Pancreas (tissue), 10 donors: ENCODE data around the gene BUD13. TPM values are rescaled to one million over a fixed set of nuclear protein-coding genes. Genes with fewer than 3 reads are reported as not detected.
A peak's percentile ranks its signal among the peaks of the same experiment; 100 is the strongest.

Source experiments
- ATAC-seq, 4 donors: fragments of 200-7000 bp; cut with Tn5 transposase; one replicate each; pipeline versions ENCODE4 v1.8.0 to v1.9.1; 2020; ENCODE audit warnings: mild to moderate bottlenecking in 4 of 4, moderate library complexity in 4 of 4
- DNase-seq, 6 donors: peaks; one replicate each; pipeline ENCODE4 v3.0.0-alpha.2; 2020
- FAIRE-seq: peaks from 2 replicates; lab custom pipeline; 2012; peaks lifted over from hg19 to GRCh38; lab: Jason Lieb, UNC
- H3K27ac ChIP-seq, 4 donors: fragments of 200-600 bp; sonication (generic); 1 replicate in 3 of 4; 2 replicates in 1 of 4; pipeline versions ENCODE4 v1.5.0 to v1.8.0; 2020
- H3K27me3 ChIP-seq, 4 donors: fragments of 200-600 bp; one replicate each; pipeline ENCODE4 v1.8.0; 2021
- H3K36me3 ChIP-seq, 3 donors: fragments of 200-600 bp; sonication (generic) in 1 of 3; one replicate each; pipeline versions ENCODE4 v1.5.0 to v1.8.0; 2020 to 2021
- H3K4me1 ChIP-seq, 3 donors: fragments of 200-600 bp; one replicate each; pipeline ENCODE4 v1.8.0; 2021
- H3K4me3 ChIP-seq, 4 donors: fragments of 200-600 bp; sonication (generic) in 2 of 4; one replicate each; pipeline versions ENCODE4 v1.5.0 to v1.8.0; 2020 to 2021
- H3K9me3 ChIP-seq, 4 donors: fragments of 200-600 bp; one replicate each; pipeline ENCODE4 v1.8.0; 2021
- CTCF ChIP-seq, 4 donors: fragments of 200-600 bp; sonication (generic) in 3 of 4; IDR thresholded peaks; one replicate each; pipeline versions ENCODE4 v1.5.0 to v1.8.0; 2021; ENCODE audit warnings: antibody characterized with exemption in 4 of 4
- WGBS, 2 donors: extraction: QIAGEN DNeasy Blood & Tissue Kit; methylation state at CpG; one replicate each; pipeline ENCODE4 v1.1.7; 2013; 5-methylcytosine and 5-hydroxymethylcytosine counted together
- intact Hi-C, 3 donors: fragments of 100-400 bp; cut with DNase I; formaldehyde crosslinking; loops; one replicate each; pipeline versions ENCODE4 v1.11.1 to v1.14.2; 2022
- polyA plus RNA-seq, 2 donors: library from polyadenylated mRNA; stranded (reverse); fragments of 200-250 nt; gene quantifications; one replicate each; pipeline ENCODE4 v1.2.3, GENCODE V29; 2013
- total RNA-seq, 6 donors: library from RNA; stranded (reverse); fragmentation: NEBNext Ultra II Directional in 4 of 6; extraction: Animal tissue kit (Norgen Biotek cat#: 25700) in 4 of 6; gene quantifications; one replicate each; pipeline versions ENCODE4 v1.2.1 to v1.2.4, GENCODE V29; 2021 to 2023
- donor health status: healthy with polysubstance abuse.
- donor health status: DM: no; HTN: no; CAD: no; lungs with moderate emphysema.
- donor health status: DM: no; HTN: no; CAD: no.
- donor health status: control.
- donor health status: control.
- donor health status: Bipolar disorder and iron deficiency.
- donor health status: DM: yes; HTN: yes; CAD: no.
- donor health status: DM: no; HTN: no; CAD: no.
- donor health status: DM: no; HTN: no; CAD: no.
- donor health status: DM: yes; HTN: yes; CAD: no.

The BUD13 gene
- total and polyA plus RNA-seq, 8 donors = 5.2 to 15.6 (median 7.2) TPM

GRCh38 chr11:116716621-116717020, 56.2 kb downstream of the BUD13 start:
- intact Hi-C loops = no loop called here
- no peak for DNase-seq
- Histone ChIP-seq H3K4me1 (no peaks in the 10 kb centered on the region), H3K36me3 (no peaks in the 10 kb centered on the region), H3K27ac (no peak overlapping the region), H3K9me3 (no peaks in the 10 kb centered on the region), H3K27me3 (no peaks in the 10 kb centered on the region), H3K4me3 (no peak overlapping the region)
- FAIRE-seq = no peak
- ATAC-seq = no peak
- TF ChIP-seq CTCF (IDR thresholded peaks at IDR 0.05) = no peak
- 64 to 83% methylated on average over 4 of the region's 4 CpGs for WGBS, 2 donors

- H3K27me3 ChIP-seq = no peaks in the 10 kb centered on the region
- no peaks in the 10 kb centered on the region for H3K9me3 ChIP-seq
- 73 to 87% methylated on average over 5 of the region's 5 CpGs for WGBS, 2 donors
- peak in 1 of 6 donors; percentile 16 for DNase-seq
- no peaks in the 10 kb centered on the region for H3K4me1 ChIP-seq
- TF ChIP-seq CTCF (IDR thresholded peaks at IDR 0.05) = no peak
- no peak overlapping the region for H3K4me3 ChIP-seq
- H3K27ac ChIP-seq = no peak overlapping the region
- ATAC-seq = no peak
- intact Hi-C loops = no loop called here
- no peaks in the 10 kb centered on the region for H3K36me3 ChIP-seq
- FAIRE-seq = no peak
These were observed 57.4 kb downstream of the BUD13 start for GRCh38 chr11:116715383-116715782.

GRCh38 chr11:116714902-116715301, 57.9 kb downstream of the BUD13 start:
- no peak for TF ChIP-seq CTCF (IDR thresholded peaks at IDR 0.05)
- no peak for ATAC-seq
- Histone ChIP-seq H3K27ac (no peak overlapping the region), H3K36me3 (no peaks in the 10 kb centered on the region), H3K9me3 (no peaks in the 10 kb centered on the region), H3K27me3 (no peaks in the 10 kb centered on the region), H3K4me1 (no peaks in the 10 kb centered on the region), H3K4me3 (no peak overlapping the region)
- intact Hi-C loops = no loop called here
- 86 to 93% methylated on average over 9 of the region's 9 CpGs for WGBS, 2 donors
- no peak for DNase-seq
- FAIRE-seq = no peak

- 92 to 97% methylated on average over 4 of the region's 4 CpGs for WGBS, 2 donors
- H3K36me3 ChIP-seq = no peaks in the 10 kb centered on the region
- no peak overlapping the region for H3K4me3 ChIP-seq
- H3K4me1 ChIP-seq = no peaks in the 10 kb centered on the region
- H3K27ac ChIP-seq = no peak overlapping the region
- intact Hi-C loops = no loop called here
- TF ChIP-seq CTCF (IDR thresholded peaks at IDR 0.05) = no peak
- no peaks in the 10 kb centered on the region for H3K27me3 ChIP-seq
- FAIRE-seq (no peak), ATAC-seq (no peak), DNase-seq (no peak)
- no peaks in the 10 kb centered on the region for H3K9me3 ChIP-seq
These were observed 60.4 kb downstream of the BUD13 start for GRCh38 chr11:116712428-116712827.

- Histone ChIP-seq H3K36me3 (no peaks in the 10 kb centered on the region), H3K27ac (no peak overlapping the region), H3K9me3 (no peaks in the 10 kb centered on the region), H3K4me3 (no peak overlapping the region), H3K27me3 (no peaks in the 10 kb centered on the region), H3K4me1 (no peaks in the 10 kb centered on the region)
- ATAC-seq (no peak), DNase-seq (no peak), FAIRE-seq (no peak)
- TF ChIP-seq CTCF (IDR thresholded peaks at IDR 0.05) = no peak
- intact Hi-C loops = no loop called here
- 80 to 89% methylated on average over 4 of the region's 4 CpGs for WGBS, 2 donors
These were observed 62.0 kb downstream of the BUD13 start for GRCh38 chr11:116710762-116711161.
